A673 (cell line): ENCODE data around the gene RPS2. TPM values are rescaled to one million over a fixed set of nuclear protein-coding genes. Genes with fewer than 3 reads are reported as not detected.

Source experiments
- BruUV-seq: library from RNA; stranded (reverse); fragments of 400-500 nt; replicated peaks from 2 replicates; lab custom pipeline; 2021; lab: Mats Ljungman, UMichigan
- CTCF ChIA-PET: fragments of 300-600 bp; sonication (Branson Sonifier 250); formaldehyde crosslinking; loops from one replicate; lab custom pipeline; 2022; ENCODE audit warnings: antibody characterized with exemption; lab: Charles Lee
- POLR2A ChIA-PET: fragments of 300-600 bp; sonication (Branson Sonifier 250); formaldehyde crosslinking; loops from one replicate; lab custom pipeline; 2022; ENCODE audit warnings: antibody characterized with exemption; ENCODE audit not compliant: low non-redundant PET; lab: Charles Lee
- DNase-seq: peaks from one replicate; pipeline ENCODE4 v3.0.0-alpha.2; 2015; ENCODE audit warnings: low spot score
- H3K27ac ChIP-seq: fragments of 200-600 bp; sonication (generic); 2 replicates; pipeline ENCODE4 v1.5.1; 2016; ENCODE audit warnings: mixed run types, low read depth, mild to moderate bottlenecking, mixed read lengths, antibody characterized with exemption, low read length; ENCODE audit not compliant: poor library complexity, severe bottlenecking
- H3K27me3 ChIP-seq: fragments of 200-600 bp; sonication (generic); replicated peaks from 2 replicates; pipeline ENCODE4 v1.6.1; 2017; ENCODE audit warnings: mixed run types, low read depth, mild to moderate bottlenecking, mixed read lengths, antibody characterized with exemption, low read length; ENCODE audit not compliant: insufficient read depth, poor library complexity
- H3K36me3 ChIP-seq: fragments of 200-600 bp; sonication (generic); 2 replicates; pipeline ENCODE4 v1.6.1; 2016; ENCODE audit warnings: mixed run types, mild to moderate bottlenecking, mixed read lengths, antibody characterized with exemption, low read length; ENCODE audit not compliant: insufficient read depth, poor library complexity, severe bottlenecking
- H3K4me1 ChIP-seq: fragments of 200-600 bp; sonication (generic); 2 replicates; pipeline ENCODE4 v1.6.1; 2017; ENCODE audit warnings: mixed run types, mild to moderate bottlenecking, mixed read lengths, antibody characterized with exemption, low read length; ENCODE audit not compliant: insufficient read depth, poor library complexity, severe bottlenecking
- H3K4me3 ChIP-seq: fragments of 200-600 bp; sonication (generic); 2 replicates; pipeline ENCODE4 v1.5.1; 2016; ENCODE audit warnings: low read depth, mixed run types, mild to moderate bottlenecking, mixed read lengths, low read length; ENCODE audit not compliant: poor library complexity, severe bottlenecking
- H3K9me3 ChIP-seq: fragments of 200-600 bp; sonication (generic); 2 replicates; pipeline ENCODE4 v1.6.1; 2016; ENCODE audit warnings: mixed run types, low read depth, mild to moderate bottlenecking, mixed read lengths, antibody characterized with exemption, low read length; ENCODE audit not compliant: poor library complexity, severe bottlenecking
- CTCF ChIP-seq: fragments of 300-800, 200-600 bp; sonication (generic); conservative IDR thresholded peaks from 2 replicates; pipeline ENCODE4 v1.5.1; 2017; ENCODE audit warnings: low read depth, mild to moderate bottlenecking, antibody characterized with exemption, low read length, moderate library complexity, mixed read lengths
- EZH2 ChIP-seq: fragments of 200-600 bp; sonication (generic); IDR thresholded peaks from 2 replicates; pipeline ENCODE4 v1.6.1; 2017; ENCODE audit warnings: borderline replicate concordance, low read depth, mild to moderate bottlenecking, mixed read lengths, antibody characterized with exemption, low read length; ENCODE audit not compliant: poor library complexity, severe bottlenecking
- intact Hi-C: fragments of 100-400 bp; cut with micrococcal nuclease; formaldehyde crosslinking; loops from one replicate; pipeline ENCODE4 v1.10.0; 2022; ENCODE audit not compliant: unreplicated experiment
- total RNA-seq: library from RNA; stranded (reverse); gene quantifications from 2 replicates; pipeline ENCODE4 v1.2.3, GENCODE V29; 2021

Gene RPS2
- total RNA-seq, 1 experiment from 2014 or later = 3,326 TPM

GRCh38 chr16:1991135-1991551, 26.5 kb upstream of the RPS2 start:
- Histone ChIP-seq H3K27me3 (peaks cover 17% of the 10 kb centered on the region), H3K27ac (no peak overlapping the region), H3K4me3 (peak overlapping the region; percentile 44), H3K4me1 (peaks cover 6% of the 10 kb centered on the region), H3K36me3 (peaks cover 3% of the 10 kb centered on the region), H3K9me3 (no peaks in the 10 kb centered on the region)
- intact Hi-C loops = no loop called here
- TF ChIP-seq CTCF (no peak), EZH2 (no peak)
- ChIA-PET CTCF (interaction anchor here (0.6 kb wide), 1 partner anchor 10 kb away, joined by 3 read pairs; the partner anchor contains the start of gene NOXO1), POLR2A (no interaction called here)
- no TSS peak for BruUV-seq
- no peak for DNase-seq

- BruUV-seq = no TSS peak
- peak overlapping the region; percentile 44 for H3K4me3 ChIP-seq
- TF ChIP-seq CTCF (no peak), EZH2 (no peak)
- H3K9me3 ChIP-seq = no peaks in the 10 kb centered on the region
- intact Hi-C loops = no loop called here
- CTCF ChIA-PET = interaction anchor here (0.6 kb wide), 1 partner anchor 9 kb away, joined by 3 read pairs; the partner anchor contains the start of gene NOXO1
- peaks cover 17% of the 10 kb centered on the region for H3K27me3 ChIP-seq
- H3K4me1 ChIP-seq = peaks cover 6% of the 10 kb centered on the region
- no peak overlapping the region for H3K27ac ChIP-seq
- no peak for DNase-seq
- H3K36me3 ChIP-seq = peaks cover 7% of the 10 kb centered on the region
- POLR2A ChIA-PET = no interaction called here
These were observed 25.9 kb upstream of the RPS2 start for GRCh38 chr16:1990351-1991134.

GRCh38 chr16:1990101-1990350, 25.4 kb upstream of the RPS2 start:
- no peaks in the 10 kb centered on the region for H3K9me3 ChIP-seq
- intact Hi-C loops = no loop called here
- BruUV-seq = no TSS peak
- H3K36me3 ChIP-seq = peaks cover 7% of the 10 kb centered on the region
- H3K4me3 ChIP-seq = peak overlapping the region; percentile 44
- DNase-seq = no peak
- H3K27ac ChIP-seq = no peak overlapping the region
- H3K4me1 ChIP-seq = peaks cover 6% of the 10 kb centered on the region
- peaks cover 17% of the 10 kb centered on the region for H3K27me3 ChIP-seq
- CTCF ChIA-PET = no interaction called here
- TF ChIP-seq EZH2 (no peak), CTCF (no peak)
- POLR2A ChIA-PET = no interaction called here
